Measurements from ENCODE around the gene PPFIBP2. TPM values are rescaled to one million over a fixed set of nuclear protein-coding genes. Genes with fewer than 3 reads are reported as not detected.

PPFIBP2 gene
- polyA plus RNA-seq, 4 donors, result 26.5 to 71.7 (median 62.4) TPM

- H3K27ac ChIP-seq (ENCODE audit: low read depth in 1 of 3, low read length in 2 of 3), result peak overlapping the region; percentile 8 to 80 (median 29)
- no peak for FAIRE-seq
- no peak overlapping the region for H3K4me3 ChIP-seq (ENCODE audit: low read depth in 1 of 3, low read length in 3 of 3)
- H3K36me3 ChIP-seq (ENCODE audit: control insufficient read depth in 3 of 3, insufficient read depth in 2 of 3, low read depth in 1 of 3, low read length in 3 of 3), result peaks cover 0 to 7% (median 0%) of the 10 kb centered on the region in 3 donors
- WGBS, 3 donors, result 73 to 80% (median 74%) methylated on average over 6 of the region's 6 CpGs
- H3K27me3 ChIP-seq (ENCODE audit: control insufficient read depth in 3 of 3, insufficient read depth in 3 of 3, low read length in 3 of 3), result no peaks in the 10 kb centered on the region
- peaks cover 0 to 46% (median 15%) of the 10 kb centered on the region in 3 donors for H3K4me1 ChIP-seq (ENCODE audit: control insufficient read depth in 3 of 3, insufficient read depth in 2 of 3, low read depth in 1 of 3, low read length in 2 of 3)
- H3K9me3 ChIP-seq (ENCODE audit: control insufficient read depth in 2 of 2, insufficient read depth in 1 of 2, low read depth in 1 of 2, low read length in 1 of 2), result no peaks in the 10 kb centered on the region
- DNase-seq, result peak; percentile 16 to 71
Measured at GRCh38 chr11:7523416-7524210, 9.8 kb downstream of the PPFIBP2 start.

GRCh38 chr11:7524462-7525235, 10.8 kb downstream of the PPFIBP2 start:
- no peak for FAIRE-seq
- H3K4me1 ChIP-seq (ENCODE audit: control insufficient read depth in 3 of 3, insufficient read depth in 2 of 3, low read depth in 1 of 3, low read length in 2 of 3), result peaks cover 0 to 46% (median 15%) of the 10 kb centered on the region in 3 donors

DNA sequence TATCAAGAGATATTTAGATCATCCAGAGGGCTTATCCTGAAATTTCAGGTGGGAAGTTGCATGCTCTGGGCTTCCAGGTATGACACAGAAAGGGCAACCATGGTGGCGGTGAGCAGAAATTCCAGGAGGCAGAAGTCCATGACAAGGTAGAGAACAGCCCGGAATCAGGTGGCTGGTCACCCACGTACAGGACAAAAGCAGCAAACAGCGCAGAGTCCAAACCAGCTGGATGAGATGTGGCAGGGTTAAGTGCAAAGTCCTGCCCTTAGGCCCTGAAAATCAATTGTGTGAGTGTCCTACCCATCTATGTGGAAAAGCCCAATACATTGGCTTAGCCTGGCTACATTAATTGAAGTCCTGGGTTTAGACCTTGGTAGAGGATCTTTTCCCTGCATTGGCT, 11.6 kb downstream of the PPFIBP2 start:
- 63 to 90% (median 83%) methylated on average over 4 of the region's 4 CpGs for WGBS, 3 donors
- no peaks in the 10 kb centered on the region for H3K9me3 ChIP-seq (ENCODE audit: control insufficient read depth in 2 of 2, insufficient read depth in 1 of 2, low read depth in 1 of 2, low read length in 1 of 2)
- no peaks in the 10 kb centered on the region for H3K27me3 ChIP-seq (ENCODE audit: control insufficient read depth in 3 of 3, insufficient read depth in 3 of 3, low read length in 3 of 3)
- H3K4me1 ChIP-seq (ENCODE audit: control insufficient read depth in 3 of 3, insufficient read depth in 2 of 3, low read depth in 1 of 3, low read length in 2 of 3), result peaks cover 0 to 49% (median 15%) of the 10 kb centered on the region in 3 donors
- DNase-seq (peak; percentile 72 to 82), FAIRE-seq (no peak)
- H3K27ac ChIP-seq (ENCODE audit: low read depth in 1 of 3, low read length in 2 of 3), result peak overlapping the region in 2 of 3 donors; percentile 80 to 82
- no peak overlapping the region for H3K4me3 ChIP-seq (ENCODE audit: low read depth in 1 of 3, low read length in 3 of 3)
- H3K36me3 ChIP-seq (ENCODE audit: control insufficient read depth in 3 of 3, insufficient read depth in 2 of 3, low read depth in 1 of 3, low read length in 3 of 3), result peaks cover 0 to 5% (median 0%) of the 10 kb centered on the region in 3 donors

More at GRCh38 chr11:7524462-7525235, 10.8 kb downstream of the PPFIBP2 start:
- DNase-seq, result peak in 1 of 2 donors; percentile 46
- H3K27ac ChIP-seq (ENCODE audit: low read depth in 1 of 3, low read length in 2 of 3), result peak overlapping the region; percentile 8 to 82 (median 80)
- WGBS, 3 donors, result 63 to 77% (median 69%) methylated on average over 6 of the region's 6 CpGs
- H3K27me3 ChIP-seq (ENCODE audit: control insufficient read depth in 3 of 3, insufficient read depth in 3 of 3, low read length in 3 of 3), result no peaks in the 10 kb centered on the region
- peaks cover 0 to 7% (median 0%) of the 10 kb centered on the region in 3 donors for H3K36me3 ChIP-seq (ENCODE audit: control insufficient read depth in 3 of 3, insufficient read depth in 2 of 3, low read depth in 1 of 3, low read length in 3 of 3)
- H3K9me3 ChIP-seq (ENCODE audit: control insufficient read depth in 2 of 2, insufficient read depth in 1 of 2, low read depth in 1 of 2, low read length in 1 of 2), result no peaks in the 10 kb centered on the region
- no peak overlapping the region for H3K4me3 ChIP-seq (ENCODE audit: low read depth in 1 of 3, low read length in 3 of 3)

- Histone ChIP-seq H3K4me3 (ENCODE audit: low read depth in 1 of 3, low read length in 3 of 3) (no peak overlapping the region), H3K4me1 (ENCODE audit: control insufficient read depth in 3 of 3, insufficient read depth in 2 of 3, low read depth in 1 of 3, low read length in 2 of 3) (peaks cover 0 to 46% (median 12%) of the 10 kb centered on the region in 3 donors), H3K27me3 (ENCODE audit: control insufficient read depth in 3 of 3, insufficient read depth in 3 of 3, low read length in 3 of 3) (no peaks in the 10 kb centered on the region), H3K9me3 (ENCODE audit: control insufficient read depth in 2 of 2, insufficient read depth in 1 of 2, low read depth in 1 of 2, low read length in 1 of 2) (no peaks in the 10 kb centered on the region), H3K36me3 (ENCODE audit: control insufficient read depth in 3 of 3, insufficient read depth in 2 of 3, low read depth in 1 of 3, low read length in 3 of 3) (peaks cover 0 to 5% (median 0%) of the 10 kb centered on the region in 3 donors), H3K27ac (ENCODE audit: low read depth in 1 of 3, low read length in 2 of 3) (no peak overlapping the region)
- no peak for FAIRE-seq
- DNase-seq, result no peak
- 67 to 71% (median 68%) methylated on average over 1 of the region's 1 CpG for WGBS, 3 donors
Measured at GRCh38 chr11:7527029-7527428, 13.2 kb downstream of the PPFIBP2 start.

DNA sequence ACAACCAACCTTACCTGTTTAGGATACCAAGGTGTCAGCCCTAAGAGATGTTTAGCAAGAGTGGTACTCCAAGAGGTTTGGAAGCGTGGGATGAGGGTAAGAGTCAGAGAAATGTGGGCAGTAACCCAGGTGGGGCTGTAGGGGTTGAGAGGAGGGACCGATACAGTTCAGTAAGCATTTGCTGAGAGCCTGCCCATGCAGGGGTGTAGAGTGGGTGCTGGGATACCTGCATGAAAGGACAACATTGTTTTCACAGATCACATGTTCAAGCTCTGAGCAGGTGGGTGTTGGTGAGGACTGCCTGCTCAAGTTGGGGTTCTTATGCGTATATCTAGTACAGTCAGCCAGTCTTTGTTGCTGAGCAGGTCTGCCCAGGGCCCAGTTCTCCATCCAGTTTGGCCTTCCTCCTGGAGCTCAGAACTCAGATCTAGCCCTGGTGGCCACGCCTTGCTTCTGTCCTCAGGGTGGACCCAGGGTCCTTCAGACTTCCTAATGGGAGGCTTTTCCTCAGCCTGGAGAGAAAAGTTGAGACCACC, 14.8 kb downstream of the PPFIBP2 start:
- peaks cover 0 to 34% (median 11%) of the 10 kb centered on the region in 3 donors for H3K4me1 ChIP-seq (ENCODE audit: control insufficient read depth in 3 of 3, insufficient read depth in 2 of 3, low read depth in 1 of 3, low read length in 2 of 3)
- H3K27ac ChIP-seq (ENCODE audit: low read depth in 1 of 3, low read length in 2 of 3), result no peak overlapping the region
- H3K9me3 ChIP-seq (ENCODE audit: control insufficient read depth in 2 of 2, insufficient read depth in 1 of 2, low read depth in 1 of 2, low read length in 1 of 2), result no peaks in the 10 kb centered on the region
- no peak overlapping the region for H3K4me3 ChIP-seq (ENCODE audit: low read depth in 1 of 3, low read length in 3 of 3)
- DNase-seq, result no peak
- WGBS, 3 donors, result 91 to 93% (median 91%) methylated on average over 4 of the region's 4 CpGs
- H3K36me3 ChIP-seq (ENCODE audit: control insufficient read depth in 3 of 3, insufficient read depth in 2 of 3, low read depth in 1 of 3, low read length in 3 of 3), result peaks cover 0 to 5% (median 0%) of the 10 kb centered on the region in 3 donors
- FAIRE-seq, result no peak
- H3K27me3 ChIP-seq (ENCODE audit: control insufficient read depth in 3 of 3, insufficient read depth in 3 of 3, low read length in 3 of 3), result no peaks in the 10 kb centered on the region

GRCh38 chr11:7530013-7530640, 16.3 kb downstream of the PPFIBP2 start:
- H3K27ac ChIP-seq (ENCODE audit: low read depth in 1 of 3, low read length in 2 of 3), result no peak overlapping the region
- no peaks in the 10 kb centered on the region for H3K27me3 ChIP-seq (ENCODE audit: control insufficient read depth in 3 of 3, insufficient read depth in 3 of 3, low read length in 3 of 3)
- WGBS, 3 donors, result 79 to 94% (median 83%) methylated on average over 1 of the region's 1 CpG
- H3K36me3 ChIP-seq (ENCODE audit: control insufficient read depth in 3 of 3, insufficient read depth in 2 of 3, low read depth in 1 of 3, low read length in 3 of 3), result peaks cover 0 to 9% (median 0%) of the 10 kb centered on the region in 3 donors
- H3K4me1 ChIP-seq (ENCODE audit: control insufficient read depth in 3 of 3, insufficient read depth in 2 of 3, low read depth in 1 of 3, low read length in 2 of 3), result peaks cover 0 to 18% (median 3%) of the 10 kb centered on the region in 3 donors
- FAIRE-seq (no peak), DNase-seq (no peak)
- no peaks in the 10 kb centered on the region for H3K9me3 ChIP-seq (ENCODE audit: control insufficient read depth in 2 of 2, insufficient read depth in 1 of 2, low read depth in 1 of 2, low read length in 1 of 2)
- no peak overlapping the region for H3K4me3 ChIP-seq (ENCODE audit: low read depth in 1 of 3, low read length in 3 of 3)

GRCh38 chr11:7531011-7531410, 17.2 kb downstream of the PPFIBP2 start:
- H3K36me3 ChIP-seq (ENCODE audit: control insufficient read depth in 3 of 3, insufficient read depth in 2 of 3, low read depth in 1 of 3, low read length in 3 of 3), result peaks cover 0 to 9% (median 0%) of the 10 kb centered on the region in 3 donors
- H3K27ac ChIP-seq (ENCODE audit: low read depth in 1 of 3, low read length in 2 of 3), result no peak overlapping the region
- H3K9me3 ChIP-seq (ENCODE audit: control insufficient read depth in 2 of 2, insufficient read depth in 1 of 2, low read depth in 1 of 2, low read length in 1 of 2), result no peaks in the 10 kb centered on the region
- FAIRE-seq (no peak), DNase-seq (no peak)
- H3K4me1 ChIP-seq (ENCODE audit: control insufficient read depth in 3 of 3, insufficient read depth in 2 of 3, low read depth in 1 of 3, low read length in 2 of 3), result peaks cover 2 to 11% (median 5%) of the 10 kb centered on the region in 3 donors
- no peak overlapping the region for H3K4me3 ChIP-seq (ENCODE audit: low read depth in 1 of 3, low read length in 3 of 3)
- no peaks in the 10 kb centered on the region for H3K27me3 ChIP-seq (ENCODE audit: control insufficient read depth in 3 of 3, insufficient read depth in 3 of 3, low read length in 3 of 3)

Data from small intestine (tissue), 7 donors.